ENCODE results near the gene PLIN3. TPM values are rescaled to one million over a fixed set of nuclear protein-coding genes. Genes with fewer than 3 reads are reported as not detected.

PLIN3 gene
- total and polyA plus RNA-seq, 2 donors (not counting 3 experiments of a cell fraction or from before 2014, with no cell fraction given): 76.8 to 88.9 TPM

GRCh38 chr19:4811328-4812131 lies 55.9 kb downstream of the PLIN3 start:
- Histone ChIP-seq H3K4me2 (ENCODE audit: insufficient read depth, low read length) (no peak overlapping the region), H3K79me2 (ENCODE audit: control insufficient read depth, insufficient read depth, low read length) (no peaks in the 10 kb centered on the region), H3K9ac (replicated peaks; ENCODE audit: extremely low read depth, insufficient read depth, low read length) (no peak overlapping the region), H3K36me3 (ENCODE audit: control insufficient read depth in 2 of 2, extremely low read depth in 1 of 2, insufficient read depth in 2 of 2, low read length in 2 of 2) (peaks cover 0 to 1% of the 10 kb centered on the region in 2 experiments), H3K4me3 (replicated peaks in 1 of 3; ENCODE audit: insufficient read depth in 1 of 3, low read depth in 1 of 3, low read length in 3 of 3) (no peak overlapping the region), H2AFZ (ENCODE audit: low read depth, low read length) (no peak overlapping the region), H4K20me1 (replicated peaks; ENCODE audit: control insufficient read depth, extremely low read depth, insufficient read depth, low read length) (no peaks in the 10 kb centered on the region), H3K9me3 (replicated peaks; ENCODE audit: control insufficient read depth, insufficient read depth, low read length) (no peaks in the 10 kb centered on the region), H3K9me1 (replicated peaks; ENCODE audit: control insufficient read depth, extremely low read depth, insufficient read depth, low read length) (no peaks in the 10 kb centered on the region), H3K27ac (ENCODE audit: insufficient read depth, low read depth, low read length) (peak overlapping the region; percentile 92), H3K27me3 (ENCODE audit: control insufficient read depth in 2 of 2, insufficient read depth in 2 of 2, low read length in 2 of 2) (no peaks in the 10 kb centered on the region), H3K4me1 (ENCODE audit: control insufficient read depth, extremely low read depth, insufficient read depth, low read length) (peaks cover 5% of the 10 kb centered on the region)
- no TSS peak for BruUV-seq (replicated peaks)
- TF ChIP-seq GATA2 (IDR thresholded peaks at IDR 0.05; ENCODE audit: insufficient read depth, insufficient read length, low read depth, low read length) (no peak), CTCF (IDR thresholded peaks at IDR 0.05; ENCODE audit: extremely low read depth in 1 of 2, insufficient read depth in 1 of 2, low read depth in 1 of 2, low read length in 2 of 2) (peak; percentile 89 to 96)
- CTCF ChIA-PET: interaction anchor here (1.7 to 10.2 kb wide), 10 partner anchors 12 to 220 kb away, joined by 7 to 514 read pairs (median 32); partner anchors contain the start of gene TICAM1
- peak; percentile 75 for FAIRE-seq
- peak; percentile 68 for DNase-seq (ENCODE audit: low read depth, low spot score)
- POLR2A ChIA-PET: no interaction called here
- dilution Hi-C loops (cut with MboI; ENCODE audit: extremely low pct_ligation_motif_present, low sequenced_read_pairs) (no loop called here), intact Hi-C loops (cut with micrococcal nuclease) (loop anchor here (1.0 kb wide), 1 partner anchor 20 kb away; the partner anchor contains the start of gene TICAM1)

- intact Hi-C loops (cut with micrococcal nuclease) (no loop called here), dilution Hi-C loops (cut with MboI; ENCODE audit: extremely low pct_ligation_motif_present, low sequenced_read_pairs) (no loop called here)
- BruUV-seq (replicated peaks): no TSS peak
These were observed 60.3 kb downstream of the PLIN3 start for GRCh38 chr19:4807188-4807587.

More at GRCh38 chr19:4807188-4807587, 60.3 kb downstream of the PLIN3 start:
- DNase-seq (ENCODE audit: low read depth, low spot score) (no peak), FAIRE-seq (no peak)
- no peak for TF ChIP-seq MYC (IDR thresholded peaks at IDR 0.05; ENCODE audit: low read depth, low read length)
- no peak for TF ChIP-seq FOS (IDR thresholded peaks at IDR 0.05; ENCODE audit: borderline replicate concordance, insufficient read depth, low read length)
- POLR2A ChIA-PET: no interaction called here
- H3K9me1 ChIP-seq (replicated peaks; ENCODE audit: control insufficient read depth, extremely low read depth, insufficient read depth, low read length): no peaks in the 10 kb centered on the region
- H3K4me1 ChIP-seq (ENCODE audit: control insufficient read depth, extremely low read depth, insufficient read depth, low read length): no peaks in the 10 kb centered on the region
- H3K79me2 ChIP-seq (ENCODE audit: control insufficient read depth, insufficient read depth, low read length): no peaks in the 10 kb centered on the region
- H3K27me3 ChIP-seq (ENCODE audit: control insufficient read depth in 2 of 2, insufficient read depth in 2 of 2, low read length in 2 of 2): no peaks in the 10 kb centered on the region
- no peaks in the 10 kb centered on the region for H4K20me1 ChIP-seq (replicated peaks; ENCODE audit: control insufficient read depth, extremely low read depth, insufficient read depth, low read length)
- H3K4me3 ChIP-seq (replicated peaks in 1 of 3; ENCODE audit: insufficient read depth in 1 of 3, low read depth in 1 of 3, low read length in 3 of 3): no peak overlapping the region
- H3K9me3 ChIP-seq (replicated peaks; ENCODE audit: control insufficient read depth, insufficient read depth, low read length): no peaks in the 10 kb centered on the region
- no peak overlapping the region for H3K4me2 ChIP-seq (ENCODE audit: insufficient read depth, low read length)
- H3K9ac ChIP-seq (replicated peaks; ENCODE audit: extremely low read depth, insufficient read depth, low read length): no peak overlapping the region
- no peak overlapping the region for H3K27ac ChIP-seq (ENCODE audit: insufficient read depth, low read depth, low read length)
- H3K36me3 ChIP-seq (ENCODE audit: control insufficient read depth in 2 of 2, extremely low read depth in 1 of 2, insufficient read depth in 2 of 2, low read length in 2 of 2): no peaks in the 10 kb centered on the region
- CTCF ChIA-PET: interaction anchor here (10.2 kb wide), 1 partner anchor 46 kb away, joined by 514 read pairs; no protein-coding TSS in a partner anchor
- H2AFZ ChIP-seq (ENCODE audit: low read depth, low read length): no peak overlapping the region
